ENCODE results near the gene EXT2. TPM values are rescaled to one million over a fixed set of nuclear protein-coding genes. Genes with fewer than 3 reads are reported as not detected.

The EXT2 gene
- total RNA-seq, 1 donor from 2014 or later, result 67.7 TPM

DNA sequence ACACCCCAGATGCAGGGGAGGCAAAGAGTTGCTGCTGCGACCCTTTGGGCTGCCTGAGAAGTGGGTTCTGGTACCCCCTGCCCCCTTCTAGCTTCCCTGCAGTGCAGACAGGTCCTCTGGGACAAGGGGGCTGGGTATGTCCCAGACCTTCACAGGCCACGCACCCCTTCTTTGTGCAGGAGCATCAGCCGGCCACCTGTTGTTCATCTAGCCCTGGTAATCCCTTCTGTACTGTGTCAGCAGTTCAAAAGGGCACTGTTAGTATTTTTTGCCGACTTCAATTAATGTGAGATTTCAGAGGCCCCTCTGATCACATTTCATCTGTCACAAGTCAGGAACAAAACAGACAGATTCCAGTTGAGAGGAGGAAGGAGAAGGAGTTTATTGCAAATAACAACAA is 164.6 kb downstream of the EXT2 start:
- no peak overlapping the region for H2AFZ ChIP-seq (ENCODE audit: low read depth, low read length)
- no peaks in the 10 kb centered on the region for H3K4me1 ChIP-seq (ENCODE audit: insufficient read depth, low read length)
- peaks cover 2% of the 10 kb centered on the region for H3K9me3 Mint-ChIP-seq (ENCODE audit: unreplicated experiment)
- no peaks in the 10 kb centered on the region for H3K27me3 ChIP-seq (ENCODE audit: insufficient read depth, low read length)
- no peak overlapping the region for H3K4me2 ChIP-seq (ENCODE audit: low read length)
- H4K20me1 ChIP-seq (ENCODE audit: insufficient read depth, low read length), result no peaks in the 10 kb centered on the region
- no peaks in the 10 kb centered on the region for H3K9me3 ChIP-seq (ENCODE audit: insufficient read depth, low read depth, low read length)
- H3K4me1 Mint-ChIP-seq (ENCODE audit: low read depth, unreplicated experiment), result peaks cover 3% of the 10 kb centered on the region
- peaks cover 4% of the 10 kb centered on the region for H3K36me3 Mint-ChIP-seq (ENCODE audit: low read depth, unreplicated experiment)
- no peak overlapping the region for H3K4me3 Mint-ChIP-seq (ENCODE audit: unreplicated experiment)
- TF ChIP-seq, protein P1, sequence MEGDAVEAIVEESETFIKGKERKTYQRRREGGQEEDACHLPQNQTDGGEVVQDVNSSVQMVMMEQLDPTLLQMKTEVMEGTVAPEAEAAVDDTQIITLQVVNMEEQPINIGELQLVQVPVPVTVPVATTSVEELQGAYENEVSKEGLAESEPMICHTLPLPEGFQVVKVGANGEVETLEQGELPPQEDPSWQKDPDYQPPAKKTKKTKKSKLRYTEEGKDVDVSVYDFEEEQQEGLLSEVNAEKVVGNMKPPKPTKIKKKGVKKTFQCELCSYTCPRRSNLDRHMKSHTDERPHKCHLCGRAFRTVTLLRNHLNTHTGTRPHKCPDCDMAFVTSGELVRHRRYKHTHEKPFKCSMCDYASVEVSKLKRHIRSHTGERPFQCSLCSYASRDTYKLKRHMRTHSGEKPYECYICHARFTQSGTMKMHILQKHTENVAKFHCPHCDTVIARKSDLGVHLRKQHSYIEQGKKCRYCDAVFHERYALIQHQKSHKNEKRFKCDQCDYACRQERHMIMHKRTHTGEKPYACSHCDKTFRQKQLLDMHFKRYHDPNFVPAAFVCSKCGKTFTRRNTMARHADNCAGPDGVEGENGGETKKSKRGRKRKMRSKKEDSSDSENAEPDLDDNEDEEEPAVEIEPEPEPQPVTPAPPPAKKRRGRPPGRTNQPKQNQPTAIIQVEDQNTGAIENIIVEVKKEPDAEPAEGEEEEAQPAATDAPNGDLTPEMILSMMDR (IDR thresholded peaks at IDR 0.05; ENCODE audit: insufficient read depth, low read depth, low read length), result no peak
- no peak for TF ChIP-seq EZH2 (IDR thresholded peaks at IDR 0.05; ENCODE audit: insufficient read depth, low read length)
- H3K27ac Mint-ChIP-seq (ENCODE audit: unreplicated experiment), result no peak overlapping the region
- peaks cover 20% of the 10 kb centered on the region for H3K27me3 Mint-ChIP-seq (ENCODE audit: low read depth, unreplicated experiment)
- FAIRE-seq, result no peak
- no peaks in the 10 kb centered on the region for H3K79me2 ChIP-seq (ENCODE audit: insufficient read depth, low read length)
- no peaks in the 10 kb centered on the region for H3K36me3 ChIP-seq (ENCODE audit: insufficient read depth, low read length)
- H3K9ac ChIP-seq (ENCODE audit: low read length), result no peak overlapping the region
- H3K27ac ChIP-seq (ENCODE audit: low read depth, low read length), result no peak overlapping the region
- DNase-seq (ENCODE audit: low read depth), result no peak
- no peak overlapping the region for H3K4me3 ChIP-seq (ENCODE audit: insufficient read depth, low read depth, low read length)

GRCh38 chr11:44261800-44262591 is 166.5 kb downstream of the EXT2 start:
- H3K27ac Mint-ChIP-seq (ENCODE audit: unreplicated experiment), result no peak overlapping the region
- peaks cover 4% of the 10 kb centered on the region for H3K36me3 Mint-ChIP-seq (ENCODE audit: low read depth, unreplicated experiment)
- FAIRE-seq, result no peak
- no peak overlapping the region for H3K4me2 ChIP-seq (ENCODE audit: low read length)
- H3K9ac ChIP-seq (ENCODE audit: low read length), result no peak overlapping the region
- peaks cover 3% of the 10 kb centered on the region for H3K4me1 Mint-ChIP-seq (ENCODE audit: low read depth, unreplicated experiment)
- H3K27me3 Mint-ChIP-seq (ENCODE audit: low read depth, unreplicated experiment), result peaks cover 29% of the 10 kb centered on the region
- no peak overlapping the region for H2AFZ ChIP-seq (ENCODE audit: low read depth, low read length)
- no peak for DNase-seq (ENCODE audit: low read depth)
- H3K79me2 ChIP-seq (ENCODE audit: insufficient read depth, low read length), result no peaks in the 10 kb centered on the region
- no peaks in the 10 kb centered on the region for H4K20me1 ChIP-seq (ENCODE audit: insufficient read depth, low read length)
- H3K4me1 ChIP-seq (ENCODE audit: insufficient read depth, low read length), result no peaks in the 10 kb centered on the region
- H3K27me3 ChIP-seq (ENCODE audit: insufficient read depth, low read length), result no peaks in the 10 kb centered on the region
- TF ChIP-seq, protein P1 (IDR thresholded peaks at IDR 0.05; ENCODE audit: insufficient read depth, low read depth, low read length), result no peak
- TF ChIP-seq EZH2 (IDR thresholded peaks at IDR 0.05; ENCODE audit: insufficient read depth, low read length), result no peak
- H3K9me3 ChIP-seq (ENCODE audit: insufficient read depth, low read depth, low read length), result no peaks in the 10 kb centered on the region
- H3K36me3 ChIP-seq (ENCODE audit: insufficient read depth, low read length), result no peaks in the 10 kb centered on the region
- no peak overlapping the region for H3K4me3 ChIP-seq (ENCODE audit: insufficient read depth, low read depth, low read length)
- H3K9me3 Mint-ChIP-seq (ENCODE audit: unreplicated experiment), result peaks cover 2% of the 10 kb centered on the region
- H3K4me3 Mint-ChIP-seq (ENCODE audit: unreplicated experiment), result no peak overlapping the region
- no peak overlapping the region for H3K27ac ChIP-seq (ENCODE audit: low read depth, low read length)

All from astrocyte (in vitro differentiated cells and primary cell).